H9 (cell line): ENCODE measurements around the gene SH3RF3. TPM values are rescaled to one million over a fixed set of nuclear protein-coding genes. Genes with fewer than 3 reads are reported as not detected.

Experiments used
- DNase-seq: peaks from one replicate; pipeline ENCODE4 v3.0.0-alpha.2; 2017
- H2AFZ ChIP-seq: one replicate; pipeline ENCODE4 v1.6.1; 2013; ENCODE audit warnings: mild to moderate bottlenecking, low read length, control low read depth, moderate library complexity
- H2AK5ac ChIP-seq: 2 replicates; pipeline ENCODE4 v1.6.1; 2013; ENCODE audit warnings: low read length, control low read depth, mixed read lengths; ENCODE audit not compliant: insufficient read length
- H2BK120ac ChIP-seq: one replicate; pipeline ENCODE4 v1.6.1; 2013; ENCODE audit warnings: low read depth, mild to moderate bottlenecking, low read length, control low read depth, inconsistent platforms; ENCODE audit not compliant: poor library complexity, severe bottlenecking
- H2BK12ac ChIP-seq: 2 replicates; pipeline ENCODE4 v1.6.1; 2013; ENCODE audit warnings: low read length, control low read depth, mixed read lengths, low read depth; ENCODE audit not compliant: insufficient read length
- H2BK15ac ChIP-seq: 2 replicates; pipeline ENCODE4 v1.6.1; 2013; ENCODE audit warnings: low read depth, low read length, control low read depth
- H2BK20ac ChIP-seq: one replicate; pipeline ENCODE4 v1.6.1; 2013; ENCODE audit warnings: low read depth, mild to moderate bottlenecking, low read length, control low read depth, inconsistent platforms; ENCODE audit not compliant: poor library complexity, severe bottlenecking
- H2BK5ac ChIP-seq: 2 replicates; pipeline ENCODE4 v1.6.1; 2013; ENCODE audit warnings: low read length, control low read depth, mixed read lengths; ENCODE audit not compliant: insufficient read length
- H3K14ac ChIP-seq: 2 replicates; pipeline ENCODE4 v1.6.1; 2013; ENCODE audit warnings: low read length, control low read depth; ENCODE audit not compliant: insufficient read depth
- H3K18ac ChIP-seq: 2 replicates; pipeline ENCODE4 v1.6.1; 2013; ENCODE audit warnings: low read depth, mild to moderate bottlenecking, mixed read lengths, low read length, control low read depth; ENCODE audit not compliant: insufficient read length
- H3K23ac ChIP-seq: 2 replicates; pipeline ENCODE4 v1.6.1; 2013; ENCODE audit warnings: low read length, control low read depth, mixed read lengths, low read depth; ENCODE audit not compliant: insufficient read length
- H3K23me2 ChIP-seq: 2 replicates; pipeline ENCODE4 v1.6.1; 2013; ENCODE audit warnings: low read depth, mild to moderate bottlenecking, mixed read lengths, low read length, control low read depth; ENCODE audit not compliant: insufficient read length, poor library complexity, severe bottlenecking
- H3K27ac ChIP-seq: 2 replicates; pipeline ENCODE4 v1.5.1; 2013; ENCODE audit warnings: low read length, control low read depth, mixed read lengths, low read depth; ENCODE audit not compliant: insufficient read length
- H3K27me3 ChIP-seq: 2 replicates; pipeline ENCODE4 v1.6.1; 2013; ENCODE audit warnings: low read length, control low read depth, inconsistent platforms; ENCODE audit not compliant: insufficient read depth
- H3K4ac ChIP-seq: 2 replicates; pipeline ENCODE4 v1.6.1; 2013; ENCODE audit warnings: low read depth, mild to moderate bottlenecking, control low read depth, inconsistent platforms, low read length, moderate library complexity
- H3K4me1 ChIP-seq: 2 replicates; pipeline ENCODE4 v1.6.1; 2013; ENCODE audit warnings: low read length, control low read depth, inconsistent platforms; ENCODE audit not compliant: insufficient read depth
- H3K4me2 ChIP-seq: 2 replicates; pipeline ENCODE4 v1.6.1; 2013; ENCODE audit warnings: low read length, control low read depth, mixed read lengths; ENCODE audit not compliant: insufficient read length, insufficient read depth
- H3K56ac ChIP-seq: 2 replicates; pipeline ENCODE4 v1.6.1; 2013; ENCODE audit warnings: low read depth, mild to moderate bottlenecking, mixed read lengths, low read length, control low read depth; ENCODE audit not compliant: insufficient read length
- H3K79me1 ChIP-seq: 2 replicates; pipeline ENCODE4 v1.6.1; 2013; ENCODE audit warnings: low read depth, mild to moderate bottlenecking, moderate library complexity, low read length, control low read depth, inconsistent platforms; ENCODE audit not compliant: insufficient read depth, poor library complexity, severe bottlenecking
- H3K79me2 ChIP-seq: 2 replicates; pipeline ENCODE4 v1.6.1; 2013; ENCODE audit warnings: low read length, control low read depth, inconsistent platforms; ENCODE audit not compliant: insufficient read depth
- H3K9ac ChIP-seq: 2 replicates; pipeline ENCODE4 v1.6.1; 2013; ENCODE audit warnings: low read length, control low read depth, mixed read lengths; ENCODE audit not compliant: insufficient read length; ENCODE audit errors: extremely low read depth
- H3K9me3 ChIP-seq: one replicate; pipeline ENCODE4 v1.6.1; 2013; ENCODE audit warnings: low read depth, low read length, inconsistent platforms; ENCODE audit not compliant: control insufficient read depth
- H3T11ph ChIP-seq: one replicate; pipeline ENCODE4 v1.6.1; 2013; ENCODE audit warnings: mild to moderate bottlenecking, low read length, control low read depth, inconsistent platforms
- H4K20me1 ChIP-seq: one replicate; pipeline ENCODE4 v1.6.1; 2013; ENCODE audit not compliant: control insufficient read depth, insufficient read length, insufficient read depth
- H4K5ac ChIP-seq: 2 replicates; pipeline ENCODE4 v1.6.1; 2013; ENCODE audit warnings: low read depth, mild to moderate bottlenecking, mixed read lengths, low read length, control low read depth; ENCODE audit not compliant: insufficient read length
- H4K8ac ChIP-seq: replicated peaks from 2 replicates; pipeline ENCODE4 v1.6.1; 2013; ENCODE audit warnings: low read length, control low read depth, mixed read lengths, low read depth; ENCODE audit not compliant: insufficient read length
- H4K91ac ChIP-seq: 2 replicates; pipeline ENCODE4 v1.6.1; 2013; ENCODE audit warnings: low read depth, mild to moderate bottlenecking, moderate library complexity, mixed read lengths, low read length, control low read depth; ENCODE audit not compliant: insufficient read length
- H3K27ac Mint-ChIP-seq, 3 experiments: 2 replicates in 2 of 3; 3 replicates in 1 of 3; pipeline ENCODE4 v1.8.0; 2020 to 2021; ENCODE audit warnings: mixed read lengths in 3 of 3, mild to moderate bottlenecking in 1 of 3, moderate library complexity in 1 of 3
- H3K27me3 Mint-ChIP-seq: 2 replicates; pipeline ENCODE4 v1.8.0; 2021; ENCODE audit warnings: low read depth, mild to moderate bottlenecking, moderate library complexity, mixed read lengths
- H3K36me3 Mint-ChIP-seq, 3 experiments: 2 replicates in 2 of 3; 3 replicates in 1 of 3; pipeline ENCODE4 v1.8.0; 2020 to 2021; ENCODE audit warnings: low read depth in 3 of 3, mixed read lengths in 3 of 3; ENCODE audit not compliant: insufficient read depth in 1 of 3
- H3K4me1 Mint-ChIP-seq, 2 experiments: 2 replicates each; pipeline ENCODE4 v1.8.0; 2020; ENCODE audit warnings: mixed read lengths in 2 of 2
- H3K4me3 Mint-ChIP-seq, 2 experiments: 2 replicates in 1 of 2; 3 replicates in 1 of 2; pipeline ENCODE4 v1.8.0; 2020 to 2021; ENCODE audit warnings: mild to moderate bottlenecking in 2 of 2, mixed read lengths in 2 of 2, moderate library complexity in 1 of 2
- H3K9me3 Mint-ChIP-seq, 2 experiments: 2 replicates in 1 of 2; 3 replicates in 1 of 2; pipeline ENCODE4 v1.8.0; 2020; ENCODE audit warnings: mild to moderate bottlenecking in 2 of 2, mixed read lengths in 2 of 2, moderate library complexity in 1 of 2
- WGBS: extraction: QIAGEN DNeasy Blood & Tissue Kit; methylation state at CpG from one replicate; pipeline ENCODE4 v1.1.7; 2013; ENCODE audit warnings: missing lambda C conversion rate, low lambda C conversion rate, mixed read lengths; ENCODE audit not compliant: insufficient read length; ENCODE audit errors: extremely low coverage; 5-methylcytosine and 5-hydroxymethylcytosine counted together
- total RNA-seq: library from RNA; stranded (reverse); gene quantifications from 2 replicates; pipeline ENCODE4 v1.2.1, GENCODE V29; 2021
- TF ChIP-seq, protein P1 (sequence below): fragments of 200-600 bp; sonication (generic); conservative IDR thresholded peaks from 3 replicates; pipeline ENCODE4 v1.8.0; 2021; ENCODE audit warnings: antibody characterized with exemption, mild to moderate bottlenecking

SH3RF3 gene
- total RNA-seq, 1 experiment from 2014 or later: 0.46 TPM

DNA sequence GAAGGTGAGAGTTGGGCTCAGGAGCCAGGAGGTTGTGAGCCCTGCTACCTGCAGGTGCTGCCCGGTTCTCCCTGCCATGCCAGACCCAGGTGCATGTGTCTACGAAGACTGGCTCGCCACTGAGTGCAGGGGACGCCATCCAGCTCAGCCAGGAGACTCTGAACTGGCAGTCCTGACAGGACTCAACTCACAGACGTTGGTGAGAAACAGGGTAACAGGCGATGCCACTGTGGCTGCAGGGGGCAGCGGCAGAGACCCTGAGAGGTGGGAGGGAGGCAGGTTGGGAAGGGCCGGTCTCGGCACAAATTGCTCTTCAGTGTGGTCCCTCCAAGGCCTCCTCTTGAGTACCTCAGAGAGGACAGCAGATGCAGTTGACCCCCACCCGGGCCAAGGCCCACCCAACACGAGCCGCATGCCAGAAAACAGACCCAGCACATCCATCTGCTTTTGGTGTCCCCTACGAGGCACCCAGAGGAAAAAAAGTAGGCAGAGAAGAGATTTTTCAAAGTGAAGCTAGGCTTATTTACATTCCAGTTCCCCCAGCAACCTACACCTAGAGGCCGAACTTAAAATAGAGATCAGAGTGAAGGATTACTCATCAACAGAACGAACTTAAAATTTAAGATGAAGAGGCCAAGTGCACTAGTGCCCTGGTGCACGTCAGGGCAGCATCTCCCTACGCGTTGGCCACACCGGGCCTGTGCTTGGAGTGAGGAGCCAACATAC, 300.0 kb downstream of the SH3RF3 start:
- H3K27me3 Mint-ChIP-seq: peaks cover 3% of the 10 kb centered on the region; the same call in 1 of the 2 replicates
- Histone ChIP-seq H3K4me1 (no peaks in the 10 kb centered on the region), H4K5ac (no peak overlapping the region), H2BK5ac (no peak overlapping the region), H2BK20ac (no peak overlapping the region), H2AK5ac (no peak overlapping the region), H3K18ac (no peak overlapping the region), H3K14ac (no peak overlapping the region; the same call in 1 of the 2 replicates), H4K91ac (no peak overlapping the region), H2BK12ac (no peak overlapping the region), H4K20me1 (no peaks in the 10 kb centered on the region), H3K23ac (no peak overlapping the region), H3K23me2 (no peaks in the 10 kb centered on the region), H3K79me1 (no peaks in the 10 kb centered on the region), H3K9me3 (no peaks in the 10 kb centered on the region), H3K27me3 (no peaks in the 10 kb centered on the region), H2BK120ac (no peak overlapping the region), H3K4me2 (no peak overlapping the region), H2BK15ac (no peak overlapping the region), H2AFZ (no peak overlapping the region), H4K8ac (no peak overlapping the region), H3K56ac (no peak overlapping the region), H3K27ac (no peak overlapping the region), H3T11ph (no peak overlapping the region), H3K4ac (no peak overlapping the region), H3K9ac (no peak overlapping the region), H3K79me2 (no peaks in the 10 kb centered on the region)
- H3K9me3 Mint-ChIP-seq: no peaks in the 10 kb centered on the region
- no peak overlapping the region; a peak in 1 of 7 replicates for H3K27ac Mint-ChIP-seq
- H3K4me1 Mint-ChIP-seq: no peaks in the 10 kb centered on the region
- WGBS: no CpG with 5 or more reads among the region's 19 CpGs
- no peak for DNase-seq
- TF ChIP-seq, protein P1, sequence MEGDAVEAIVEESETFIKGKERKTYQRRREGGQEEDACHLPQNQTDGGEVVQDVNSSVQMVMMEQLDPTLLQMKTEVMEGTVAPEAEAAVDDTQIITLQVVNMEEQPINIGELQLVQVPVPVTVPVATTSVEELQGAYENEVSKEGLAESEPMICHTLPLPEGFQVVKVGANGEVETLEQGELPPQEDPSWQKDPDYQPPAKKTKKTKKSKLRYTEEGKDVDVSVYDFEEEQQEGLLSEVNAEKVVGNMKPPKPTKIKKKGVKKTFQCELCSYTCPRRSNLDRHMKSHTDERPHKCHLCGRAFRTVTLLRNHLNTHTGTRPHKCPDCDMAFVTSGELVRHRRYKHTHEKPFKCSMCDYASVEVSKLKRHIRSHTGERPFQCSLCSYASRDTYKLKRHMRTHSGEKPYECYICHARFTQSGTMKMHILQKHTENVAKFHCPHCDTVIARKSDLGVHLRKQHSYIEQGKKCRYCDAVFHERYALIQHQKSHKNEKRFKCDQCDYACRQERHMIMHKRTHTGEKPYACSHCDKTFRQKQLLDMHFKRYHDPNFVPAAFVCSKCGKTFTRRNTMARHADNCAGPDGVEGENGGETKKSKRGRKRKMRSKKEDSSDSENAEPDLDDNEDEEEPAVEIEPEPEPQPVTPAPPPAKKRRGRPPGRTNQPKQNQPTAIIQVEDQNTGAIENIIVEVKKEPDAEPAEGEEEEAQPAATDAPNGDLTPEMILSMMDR: no peak
- H3K4me3 Mint-ChIP-seq: no peak overlapping the region
- H3K36me3 Mint-ChIP-seq: no peaks in the 10 kb centered on the region
